ENCODE measurements around the gene GIMAP5. TPM values are rescaled to one million over a fixed set of nuclear protein-coding genes. Genes with fewer than 3 reads are reported as not detected.

The GIMAP5 gene
- 1 to 10 TPM; 3.2 to 6.6 (median 5.0) TPM for polyA plus RNA-seq (ENCODE audit: insufficient read length in 4 of 4)

- no peak for DNase-seq (ENCODE audit: low read depth in 4 of 4, low spot score in 2 of 4)
Measured at GRCh38 chr7:150737265-150738055, at the start of gene GIMAP5. Gene GIMAP5, plus strand, starts transcription at chr7:150737418. Its CDS starts 3,467 bp downstream, at chr7:150740885.

GRCh38 chr7:150688630-150689029 lies 48.6 kb upstream of the GIMAP5 start:
- no peak for DNase-seq (ENCODE audit: low read depth in 4 of 4, low spot score in 2 of 4)

- DNase-seq (ENCODE audit: low read depth in 4 of 4, low spot score in 2 of 4) = no peak
Measured at GRCh38 chr7:150695654-150696053, 41.6 kb upstream of the GIMAP5 start.

GRCh38 chr7:150703209-150703608 lies 34.0 kb upstream of the GIMAP5 start:
- DNase-seq (ENCODE audit: low read depth in 4 of 4, low spot score in 2 of 4) = no peak

GRCh38 chr7:150715293-150715692 lies 21.9 kb upstream of the GIMAP5 start:
- no peak for DNase-seq (ENCODE audit: low read depth in 4 of 4, low spot score in 2 of 4)

- no peak for DNase-seq (ENCODE audit: low read depth in 4 of 4, low spot score in 2 of 4)
Measured at GRCh38 chr7:150715738-150716137, 21.5 kb upstream of the GIMAP5 start.

- no peak for DNase-seq (ENCODE audit: low read depth in 4 of 4, low spot score in 2 of 4)
Measured at GRCh38 chr7:150716368-150716767, 20.9 kb upstream of the GIMAP5 start, which contains the start of gene GIMAP1. Gene GIMAP1, plus strand, starts transcription at chr7:150716613. Its CDS starts 2,435 bp downstream, at chr7:150719048.

- no peak for DNase-seq (ENCODE audit: low read depth in 4 of 4, low spot score in 2 of 4)
Measured at GRCh38 chr7:150716939-150717338, 20.3 kb upstream of the GIMAP5 start.

- DNase-seq (ENCODE audit: low read depth in 4 of 4, low spot score in 2 of 4) = no peak
Measured at GRCh38 chr7:150717814-150718420, 19.3 kb upstream of the GIMAP5 start.

- no peak for DNase-seq (ENCODE audit: low read depth in 4 of 4, low spot score in 2 of 4)
Measured at GRCh38 chr7:150719436-150719835, 17.8 kb upstream of the GIMAP5 start.

GRCh38 chr7:150719960-150720891 lies 17.0 kb upstream of the GIMAP5 start:
- DNase-seq (ENCODE audit: low read depth in 4 of 4, low spot score in 2 of 4) = no peak

- DNase-seq (ENCODE audit: low read depth in 4 of 4, low spot score in 2 of 4) = no peak
Measured at GRCh38 chr7:150721970-150722373, 15.2 kb upstream of the GIMAP5 start.

GRCh38 chr7:150722431-150722931 lies 14.7 kb upstream of the GIMAP5 start:
- no peak for DNase-seq (ENCODE audit: low read depth in 4 of 4, low spot score in 2 of 4)

GRCh38 chr7:150723467-150723866 lies 13.8 kb upstream of the GIMAP5 start:
- DNase-seq (ENCODE audit: low read depth in 4 of 4, low spot score in 2 of 4) = no peak

- no peak for DNase-seq (ENCODE audit: low read depth in 4 of 4, low spot score in 2 of 4)
Measured at GRCh38 chr7:150727381-150727780, 9.8 kb upstream of the GIMAP5 start.

GRCh38 chr7:150728011-150728410 lies 9.2 kb upstream of the GIMAP5 start:
- DNase-seq (ENCODE audit: low read depth in 4 of 4, low spot score in 2 of 4) = no peak

- DNase-seq (ENCODE audit: low read depth in 4 of 4, low spot score in 2 of 4) = no peak
Measured at GRCh38 chr7:150728609-150729008, 8.6 kb upstream of the GIMAP5 start.

- DNase-seq (ENCODE audit: low read depth in 4 of 4, low spot score in 2 of 4) = no peak
Measured at GRCh38 chr7:150731916-150732315, 5.3 kb upstream of the GIMAP5 start.

- DNase-seq (ENCODE audit: low read depth in 4 of 4, low spot score in 2 of 4) = no peak
Measured at GRCh38 chr7:150732786-150733481, 4.3 kb upstream of the GIMAP5 start.

- DNase-seq (ENCODE audit: low read depth in 4 of 4, low spot score in 2 of 4) = no peak
Measured at GRCh38 chr7:150733482-150734095, 3.6 kb upstream of the GIMAP5 start.

All from left renal cortex interstitium (tissue), 4 donors.